HepG2 (cell line): Measurements from ENCODE around the gene YWHAB.

Experiments used
- NR1H2 ChIP-seq: sonication (generic); formaldehyde crosslinking; IDR thresholded peaks from 2 replicates; pipeline ENCODE4 v1.8.1; 2022; ENCODE audit warnings: low read depth, missing genetic modification reagents, borderline replicate concordance
- TOPORS ChIP-seq: sonication (generic); formaldehyde crosslinking; IDR thresholded peaks from 2 replicates; pipeline ENCODE4 v1.8.0; 2023; ENCODE audit warnings: mild to moderate bottlenecking, missing genetic modification reagents
- ZBTB43 ChIP-seq: sonication (generic); formaldehyde crosslinking; conservative IDR thresholded peaks from 2 replicates; pipeline ENCODE4 v1.4.0; 2020; ENCODE audit warnings: missing genetic modification reagents
- ZSCAN25 ChIP-seq: sonication (generic); formaldehyde crosslinking; IDR thresholded peaks from 2 replicates; pipeline ENCODE4 v1.8.0; 2022; ENCODE audit warnings: mild to moderate bottlenecking, missing genetic modification reagents

- no peak for TF ChIP-seq ZBTB43 (CRISPR knock-in tag)
- no peak for TF ChIP-seq ZSCAN25 (CRISPR knock-in tag)
- TF ChIP-seq NR1H2 (CRISPR knock-in tag), result no peak
- no peak for TF ChIP-seq TOPORS
Measured at GRCh38 chr20:44850272-44850671, 35.2 kb upstream of the YWHAB start.
